Measurements from ENCODE around the gene ABCC12. TPM values are rescaled to one million over a fixed set of nuclear protein-coding genes. Genes with fewer than 3 reads are reported as not detected.

ABCC12 gene
- total and polyA plus RNA-seq, 2 donors from 2014 or later, result not detected

DNA sequence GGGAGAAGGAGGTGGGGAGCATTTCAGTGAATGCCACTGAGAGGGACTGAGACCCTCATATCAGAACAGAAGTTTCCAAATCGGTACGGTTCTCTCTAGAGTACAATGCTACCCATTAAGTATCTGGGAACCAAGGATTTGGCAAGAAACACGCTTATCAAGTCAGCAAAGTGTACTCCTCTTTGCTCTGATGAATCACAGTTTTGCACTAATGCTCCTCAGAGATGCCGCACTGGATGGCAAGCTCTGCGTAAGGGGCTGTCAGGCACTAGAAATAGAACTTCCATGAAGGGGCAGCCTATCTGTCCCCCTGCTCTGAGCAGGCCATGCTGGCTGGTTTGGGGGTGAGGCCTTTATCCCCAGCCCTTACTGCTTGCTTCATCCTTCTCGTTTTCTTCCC, 4.8 kb upstream of the ABCC12 start:
- Histone ChIP-seq H3K27ac (ENCODE audit: low read depth in 2 of 2, low read length in 2 of 2) (no peak overlapping the region), H3K9ac (ENCODE audit: low read length in 3 of 3) (no peak overlapping the region), H3K4me3 (ENCODE audit: low read length in 3 of 3) (no peak overlapping the region), H3K36me3 (ENCODE audit: control insufficient read depth in 2 of 3, insufficient read depth in 3 of 3, low read length in 3 of 3) (no peaks in the 10 kb centered on the region), H3K4me1 (ENCODE audit: control insufficient read depth in 2 of 3, insufficient read depth in 2 of 3, low read depth in 1 of 3, low read length in 3 of 3) (no peaks in the 10 kb centered on the region), H3K9me3 (ENCODE audit: control insufficient read depth in 2 of 3, insufficient read depth in 1 of 3, low read length in 3 of 3) (no peaks in the 10 kb centered on the region), H3K27me3 (ENCODE audit: control insufficient read depth, insufficient read depth, low read length) (peaks cover 2% of the 10 kb centered on the region)
- TF ChIP-seq, protein P1, sequence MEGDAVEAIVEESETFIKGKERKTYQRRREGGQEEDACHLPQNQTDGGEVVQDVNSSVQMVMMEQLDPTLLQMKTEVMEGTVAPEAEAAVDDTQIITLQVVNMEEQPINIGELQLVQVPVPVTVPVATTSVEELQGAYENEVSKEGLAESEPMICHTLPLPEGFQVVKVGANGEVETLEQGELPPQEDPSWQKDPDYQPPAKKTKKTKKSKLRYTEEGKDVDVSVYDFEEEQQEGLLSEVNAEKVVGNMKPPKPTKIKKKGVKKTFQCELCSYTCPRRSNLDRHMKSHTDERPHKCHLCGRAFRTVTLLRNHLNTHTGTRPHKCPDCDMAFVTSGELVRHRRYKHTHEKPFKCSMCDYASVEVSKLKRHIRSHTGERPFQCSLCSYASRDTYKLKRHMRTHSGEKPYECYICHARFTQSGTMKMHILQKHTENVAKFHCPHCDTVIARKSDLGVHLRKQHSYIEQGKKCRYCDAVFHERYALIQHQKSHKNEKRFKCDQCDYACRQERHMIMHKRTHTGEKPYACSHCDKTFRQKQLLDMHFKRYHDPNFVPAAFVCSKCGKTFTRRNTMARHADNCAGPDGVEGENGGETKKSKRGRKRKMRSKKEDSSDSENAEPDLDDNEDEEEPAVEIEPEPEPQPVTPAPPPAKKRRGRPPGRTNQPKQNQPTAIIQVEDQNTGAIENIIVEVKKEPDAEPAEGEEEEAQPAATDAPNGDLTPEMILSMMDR (IDR thresholded peaks at IDR 0.05; ENCODE audit: borderline replicate concordance, extremely low read depth, insufficient read depth), result no peak
- FAIRE-seq (no peak), DNase-seq (no peak)
- intact Hi-C loops (cut with DNase I), result loop anchor here (5.0 kb wide), 1 partner anchor 1018 kb away; the partner anchor contains the start of gene NETO2

DNA sequence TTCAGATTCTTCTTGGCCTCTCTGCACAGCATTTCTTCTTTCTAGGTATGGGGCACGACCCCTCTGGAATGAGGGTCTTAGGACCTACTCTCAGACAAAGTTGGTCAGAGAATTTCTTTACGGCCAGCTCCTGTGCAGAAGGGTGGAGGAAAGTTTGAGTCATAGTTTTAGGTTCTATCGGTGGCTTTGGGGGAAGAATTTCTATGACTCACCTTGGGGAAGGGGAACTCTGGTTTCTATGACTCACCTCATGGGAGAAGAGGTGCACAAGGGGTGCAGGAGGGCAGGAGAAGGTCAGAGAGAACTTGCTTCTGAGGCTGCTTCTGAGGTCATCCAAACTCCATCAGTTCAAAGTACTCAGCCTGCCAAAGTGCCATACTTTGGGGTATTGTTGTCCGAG, 2.5 kb upstream of the ABCC12 start:
- H3K27me3 ChIP-seq (ENCODE audit: control insufficient read depth, insufficient read depth, low read length), result peaks cover 2% of the 10 kb centered on the region
- H3K4me3 ChIP-seq (ENCODE audit: low read length in 3 of 3), result no peak overlapping the region
- no peaks in the 10 kb centered on the region for H3K9me3 ChIP-seq (ENCODE audit: control insufficient read depth in 2 of 3, insufficient read depth in 1 of 3, low read length in 3 of 3)
- DNase-seq (no peak), FAIRE-seq (no peak)
- no peaks in the 10 kb centered on the region for H3K36me3 ChIP-seq (ENCODE audit: control insufficient read depth in 2 of 3, insufficient read depth in 3 of 3, low read length in 3 of 3)
- no peak overlapping the region for H3K9ac ChIP-seq (ENCODE audit: low read length in 3 of 3)
- intact Hi-C loops (cut with DNase I), result loop anchor here (10.0 kb wide), 1 partner anchor 1123 kb away; no protein-coding TSS in a partner anchor
- H3K4me1 ChIP-seq (ENCODE audit: control insufficient read depth in 2 of 3, insufficient read depth in 2 of 3, low read depth in 1 of 3, low read length in 3 of 3), result no peaks in the 10 kb centered on the region
- no peak overlapping the region for H3K27ac ChIP-seq (ENCODE audit: low read depth in 2 of 2, low read length in 2 of 2)
- TF ChIP-seq, protein P1 (IDR thresholded peaks at IDR 0.05; ENCODE audit: borderline replicate concordance, extremely low read depth, insufficient read depth), result no peak

DNA sequence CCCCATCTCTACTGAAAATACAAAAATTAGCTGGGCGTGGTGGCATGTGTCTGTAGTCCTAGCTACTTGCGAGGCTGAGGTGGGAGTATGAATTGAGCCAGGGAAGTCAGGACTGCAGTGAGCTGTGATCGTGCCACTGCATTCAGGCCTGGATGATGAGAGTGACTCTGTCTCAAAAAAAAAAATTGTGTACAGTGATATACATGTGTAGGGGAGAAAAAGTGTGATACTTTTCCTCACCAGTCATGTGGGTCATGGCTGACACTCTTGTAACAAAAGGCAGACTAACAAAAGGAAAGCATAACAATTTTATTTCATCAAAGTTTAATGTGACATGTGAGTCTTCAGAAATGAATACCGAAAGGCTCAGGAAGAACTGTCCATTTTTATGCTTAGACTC, 2.0 kb upstream of the ABCC12 start:
- FAIRE-seq (no peak), DNase-seq (no peak)
- intact Hi-C loops (cut with DNase I), result loop anchor here (10.0 kb wide), 1 partner anchor 1123 kb away; no protein-coding TSS in a partner anchor
- Histone ChIP-seq H3K9ac (ENCODE audit: low read length in 3 of 3) (no peak overlapping the region), H3K4me1 (ENCODE audit: control insufficient read depth in 2 of 3, insufficient read depth in 2 of 3, low read depth in 1 of 3, low read length in 3 of 3) (no peaks in the 10 kb centered on the region), H3K9me3 (ENCODE audit: control insufficient read depth in 2 of 3, insufficient read depth in 1 of 3, low read length in 3 of 3) (no peaks in the 10 kb centered on the region), H3K27me3 (ENCODE audit: control insufficient read depth, insufficient read depth, low read length) (peaks cover 2% of the 10 kb centered on the region), H3K36me3 (ENCODE audit: control insufficient read depth in 2 of 3, insufficient read depth in 3 of 3, low read length in 3 of 3) (no peaks in the 10 kb centered on the region), H3K27ac (ENCODE audit: low read depth in 2 of 2, low read length in 2 of 2) (no peak overlapping the region), H3K4me3 (ENCODE audit: low read length in 3 of 3) (no peak overlapping the region)
- TF ChIP-seq, protein P1 (IDR thresholded peaks at IDR 0.05; ENCODE audit: borderline replicate concordance, extremely low read depth, insufficient read depth), result no peak

DNA sequence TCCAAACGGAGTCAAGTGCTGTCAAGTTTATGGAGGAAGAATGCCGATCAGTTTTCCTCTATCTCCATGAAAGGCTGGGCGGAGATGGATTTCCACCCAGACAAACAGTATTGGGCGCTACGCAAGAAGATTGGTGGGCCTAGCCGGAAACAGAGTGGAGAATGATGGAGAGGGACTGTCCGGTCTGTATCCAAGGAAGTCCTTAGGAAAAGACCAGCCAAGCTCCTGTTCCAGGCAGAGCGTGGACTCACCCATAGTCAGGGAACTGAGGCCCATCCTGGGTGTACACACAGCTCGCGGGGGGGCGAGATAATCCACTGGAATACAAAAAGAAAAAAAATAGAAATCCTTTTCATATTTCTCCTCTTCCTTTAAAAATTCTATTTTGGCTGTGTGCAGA, 1.5 kb upstream of the ABCC12 start:
- DNase-seq (no peak), FAIRE-seq (no peak)
- H3K9me3 ChIP-seq (ENCODE audit: control insufficient read depth in 2 of 3, insufficient read depth in 1 of 3, low read length in 3 of 3), result no peaks in the 10 kb centered on the region
- no peaks in the 10 kb centered on the region for H3K36me3 ChIP-seq (ENCODE audit: control insufficient read depth in 2 of 3, insufficient read depth in 3 of 3, low read length in 3 of 3)
- intact Hi-C loops (cut with DNase I), result loop anchor here (10.0 kb wide), 1 partner anchor 1123 kb away; no protein-coding TSS in a partner anchor
- TF ChIP-seq, protein P1 (IDR thresholded peaks at IDR 0.05; ENCODE audit: borderline replicate concordance, extremely low read depth, insufficient read depth), result no peak
- no peak overlapping the region for H3K9ac ChIP-seq (ENCODE audit: low read length in 3 of 3)
- H3K27ac ChIP-seq (ENCODE audit: low read depth in 2 of 2, low read length in 2 of 2), result no peak overlapping the region
- no peak overlapping the region for H3K4me3 ChIP-seq (ENCODE audit: low read length in 3 of 3)
- no peaks in the 10 kb centered on the region for H3K4me1 ChIP-seq (ENCODE audit: control insufficient read depth in 2 of 3, insufficient read depth in 2 of 3, low read depth in 1 of 3, low read length in 3 of 3)
- peaks cover 2% of the 10 kb centered on the region for H3K27me3 ChIP-seq (ENCODE audit: control insufficient read depth, insufficient read depth, low read length)
